ENCODE results near the gene CCL23. TPM values are rescaled to one million over a fixed set of nuclear protein-coding genes. Genes with fewer than 3 reads are reported as not detected.

The CCL23 gene
- total RNA-seq, 1 experiment from 2014 or later = not detected

GRCh38 chr17:35981246-35981645, 36.5 kb downstream of the CCL23 start, which contains the start of gene CCL16:
Gene CCL16, minus strand, starts transcription at chr17:35981497. Its CDS starts 77 bp downstream, at chr17:35981420.
- H3K9me3 ChIP-seq (ENCODE audit: control insufficient read depth, insufficient read depth, low read depth, low read length) = no peaks in the 10 kb centered on the region
- CTCF ChIA-PET = interaction anchor here (1.8 kb wide), 1 partner anchor 168 kb away, joined by 9 read pairs; no protein-coding TSS in a partner anchor
- no peak within 1 kb of the TSS for H3K27ac ChIP-seq (ENCODE audit: low read length)
- TF ChIP-seq, protein P1, sequence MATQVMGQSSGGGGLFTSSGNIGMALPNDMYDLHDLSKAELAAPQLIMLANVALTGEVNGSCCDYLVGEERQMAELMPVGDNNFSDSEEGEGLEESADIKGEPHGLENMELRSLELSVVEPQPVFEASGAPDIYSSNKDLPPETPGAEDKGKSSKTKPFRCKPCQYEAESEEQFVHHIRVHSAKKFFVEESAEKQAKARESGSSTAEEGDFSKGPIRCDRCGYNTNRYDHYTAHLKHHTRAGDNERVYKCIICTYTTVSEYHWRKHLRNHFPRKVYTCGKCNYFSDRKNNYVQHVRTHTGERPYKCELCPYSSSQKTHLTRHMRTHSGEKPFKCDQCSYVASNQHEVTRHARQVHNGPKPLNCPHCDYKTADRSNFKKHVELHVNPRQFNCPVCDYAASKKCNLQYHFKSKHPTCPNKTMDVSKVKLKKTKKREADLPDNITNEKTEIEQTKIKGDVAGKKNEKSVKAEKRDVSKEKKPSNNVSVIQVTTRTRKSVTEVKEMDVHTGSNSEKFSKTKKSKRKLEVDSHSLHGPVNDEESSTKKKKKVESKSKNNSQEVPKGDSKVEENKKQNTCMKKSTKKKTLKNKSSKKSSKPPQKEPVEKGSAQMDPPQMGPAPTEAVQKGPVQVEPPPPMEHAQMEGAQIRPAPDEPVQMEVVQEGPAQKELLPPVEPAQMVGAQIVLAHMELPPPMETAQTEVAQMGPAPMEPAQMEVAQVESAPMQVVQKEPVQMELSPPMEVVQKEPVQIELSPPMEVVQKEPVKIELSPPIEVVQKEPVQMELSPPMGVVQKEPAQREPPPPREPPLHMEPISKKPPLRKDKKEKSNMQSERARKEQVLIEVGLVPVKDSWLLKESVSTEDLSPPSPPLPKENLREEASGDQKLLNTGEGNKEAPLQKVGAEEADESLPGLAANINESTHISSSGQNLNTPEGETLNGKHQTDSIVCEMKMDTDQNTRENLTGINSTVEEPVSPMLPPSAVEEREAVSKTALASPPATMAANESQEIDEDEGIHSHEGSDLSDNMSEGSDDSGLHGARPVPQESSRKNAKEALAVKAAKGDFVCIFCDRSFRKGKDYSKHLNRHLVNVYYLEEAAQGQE (IDR thresholded peaks at IDR 0.05; ENCODE audit: insufficient read depth in 1 of 2, low read depth in 2 of 2, low read length in 1 of 2) = no peak
- TF ChIP-seq CTCF (IDR thresholded peaks at IDR 0.05) = no peak
- no peak for TF ChIP-seq POLR2AphosphoS5 (IDR thresholded peaks at IDR 0.05; ENCODE audit: low read depth, low read length)
- TF ChIP-seq TCF7L2 (IDR thresholded peaks at IDR 0.05; ENCODE audit: low read depth, low read length) = no peak
- TF ChIP-seq SIN3A (IDR thresholded peaks at IDR 0.05; ENCODE audit: borderline replicate concordance, insufficient read depth, low read depth, low read length) = no peak
- no peak within 1 kb of the TSS for H3K4me3 ChIP-seq (ENCODE audit: low read depth in 2 of 2, low read length in 2 of 2)
- no peaks in the 10 kb centered on the region for H3K4me1 ChIP-seq (ENCODE audit: control insufficient read depth, insufficient read depth, low read length)
- POLR2A ChIA-PET = interaction anchor here (0.7 kb wide), 1 partner anchor 35 kb away, joined by 6 read pairs; no protein-coding TSS in a partner anchor
- no TSS peak for BruUV-seq (replicated peaks)
- no peak for DNase-seq (ENCODE audit: low read depth, low spot score)
- intact Hi-C loops (cut with micrococcal nuclease; ENCODE audit: unreplicated experiment) = no loop called here
- no peak for ATAC-seq
- in situ Hi-C loops (cut with HindIII; ENCODE audit: low pct_unique_long_range_greater_than_20kb, low sequenced_read_pairs) = no loop called here
- no peaks in the 10 kb centered on the region for H3K36me3 ChIP-seq (ENCODE audit: control insufficient read depth, insufficient read depth, low read length)
- no peaks in the 10 kb centered on the region; the same call in 1 of the 2 replicates for H3K27me3 ChIP-seq (ENCODE audit: control insufficient read depth, insufficient read depth, low read length)

- H3K9me3 ChIP-seq (ENCODE audit: control insufficient read depth, insufficient read depth, low read depth, low read length) = no peaks in the 10 kb centered on the region
- POLR2A ChIA-PET = interaction anchor here (0.7 kb wide), 1 partner anchor 12 kb away, joined by 3 read pairs; no protein-coding TSS in a partner anchor
- CTCF ChIA-PET = interaction anchor here (1.7 kb wide), 1 partner anchor 9 kb away, joined by 6 read pairs; no protein-coding TSS in a partner anchor
- TF ChIP-seq POLR2AphosphoS5 (IDR thresholded peaks at IDR 0.05; ENCODE audit: low read depth, low read length) = no peak
- no peak for TF ChIP-seq TCF7L2 (IDR thresholded peaks at IDR 0.05; ENCODE audit: low read depth, low read length)
- TF ChIP-seq CTCF (IDR thresholded peaks at IDR 0.05) = no peak
- TF ChIP-seq SIN3A (IDR thresholded peaks at IDR 0.05; ENCODE audit: borderline replicate concordance, insufficient read depth, low read depth, low read length) = no peak
- TF ChIP-seq, protein P1 (IDR thresholded peaks at IDR 0.05; ENCODE audit: insufficient read depth in 1 of 2, low read depth in 2 of 2, low read length in 1 of 2) = no peak
- H3K27me3 ChIP-seq (ENCODE audit: control insufficient read depth, insufficient read depth, low read length) = no peaks in the 10 kb centered on the region; the same call in 1 of the 2 replicates
- H3K36me3 ChIP-seq (ENCODE audit: control insufficient read depth, insufficient read depth, low read length) = no peaks in the 10 kb centered on the region
- H3K27ac ChIP-seq (ENCODE audit: low read length) = no peak overlapping the region
- H3K4me1 ChIP-seq (ENCODE audit: control insufficient read depth, insufficient read depth, low read length) = 0 out of 2 replicates have a peak, but pooled peaks cover 4% of the 10 kb centered on the region
- ATAC-seq (no peak), DNase-seq (ENCODE audit: low read depth, low spot score) (no peak)
- intact Hi-C loops (cut with micrococcal nuclease; ENCODE audit: unreplicated experiment) (no loop called here), in situ Hi-C loops (cut with HindIII; ENCODE audit: low pct_unique_long_range_greater_than_20kb, low sequenced_read_pairs) (no loop called here)
- no TSS peak for BruUV-seq (replicated peaks)
- no peak overlapping the region for H3K4me3 ChIP-seq (ENCODE audit: low read depth in 2 of 2, low read length in 2 of 2)
Measured at GRCh38 chr17:35978346-35978745, 39.4 kb downstream of the CCL23 start.

All from Panc1 (cell line).